Omental fat pad (tissue), 4 donors: ENCODE data around the gene CLCF1. TPM values are rescaled to one million over a fixed set of nuclear protein-coding genes. Genes with fewer than 3 reads are reported as not detected.

ENCODE experiments used
- ATAC-seq: fragments of 150-250 bp; one replicate; pipeline ENCODE4 v1.9.1; 2016; ENCODE audit warnings: mild to moderate bottlenecking, moderate library complexity; ENCODE audit not compliant: low FRiP score
- DNase-seq: peaks from one replicate; pipeline ENCODE4 v3.0.0-alpha.2; 2019; ENCODE audit warnings: low spot score
- CTCF ChIP-seq, 3 donors: fragments of 450-650 bp; IDR thresholded peaks; one replicate each; pipeline ENCODE4 v1.5.1; 2016 to 2017; ENCODE audit warnings: antibody characterized with exemption in 3 of 3, mild to moderate bottlenecking in 3 of 3, moderate library complexity in 2 of 3
- total RNA-seq, 4 donors: library from RNA; depleted of rRNA; stranded (reverse); fragments of >200 nt; gene quantifications; one replicate each; pipeline ENCODE4 v1.1.0, GENCODE V29; 2016

The CLCF1 gene
- total RNA-seq, 4 donors from 2014 or later = 4.1 to 51.4 (median 25.1) TPM

GRCh38 chr11:67349036-67349435 is 24.4 kb downstream of the CLCF1 start:
- TF ChIP-seq CTCF (IDR thresholded peaks at IDR 0.05) = no peak
- ATAC-seq = no peak
- DNase-seq = no peak

GRCh38 chr11:67347964-67348749 is 25.2 kb downstream of the CLCF1 start:
- no peak for TF ChIP-seq CTCF (IDR thresholded peaks at IDR 0.05)
- DNase-seq = no peak
- ATAC-seq = no peak

DNA sequence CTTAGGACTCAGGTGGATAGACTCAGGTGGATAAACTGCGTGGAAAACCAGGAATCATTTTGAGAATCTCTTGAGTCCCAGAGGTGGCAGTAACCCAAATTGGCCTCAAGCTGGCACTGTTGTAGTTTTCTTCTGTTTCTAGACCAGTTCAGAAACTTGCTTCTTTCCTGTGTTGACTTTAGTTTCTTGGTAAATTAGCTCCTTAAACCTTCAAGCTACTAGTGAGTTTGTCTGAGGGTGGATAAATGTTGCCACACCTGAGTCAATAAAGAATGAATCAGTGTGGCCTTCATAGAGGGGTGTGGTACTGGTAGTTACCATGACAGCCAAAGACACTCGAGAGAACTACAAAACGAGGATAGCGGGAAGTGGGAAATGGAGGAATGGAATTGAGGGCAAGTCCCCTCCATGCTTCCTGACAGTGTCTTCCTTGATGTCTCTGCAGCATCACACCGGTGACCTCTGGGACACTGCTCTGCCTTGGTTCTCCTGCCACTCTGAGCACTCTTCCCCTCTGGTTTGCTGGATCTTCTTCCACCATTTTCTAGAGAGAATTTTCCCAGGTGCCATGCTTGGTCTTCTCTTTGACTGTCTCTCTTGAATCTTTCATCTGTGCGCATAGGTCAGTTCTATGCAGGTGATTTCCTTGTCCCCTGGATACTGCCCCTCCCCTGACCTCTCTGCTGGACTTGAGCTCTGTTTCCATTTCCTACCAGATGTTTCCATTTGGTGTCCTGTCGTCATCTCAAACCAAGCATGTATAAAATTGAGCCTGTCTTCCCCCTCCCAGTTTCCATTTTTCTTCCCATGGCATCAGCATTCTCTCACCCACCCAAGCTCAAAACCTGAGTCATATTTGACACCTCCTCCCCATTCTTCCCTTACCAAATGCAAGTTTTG is 27.2 kb downstream of the CLCF1 start:
- TF ChIP-seq CTCF (IDR thresholded peaks at IDR 0.05) = no peak
- peak; percentile 51 for ATAC-seq
- DNase-seq = no peak

GRCh38 chr11:67345247-67345919 is 28.0 kb downstream of the CLCF1 start:
- DNase-seq = no peak

GRCh38 chr11:67344264-67344663 is 29.1 kb downstream of the CLCF1 start:
- no peak for TF ChIP-seq CTCF (IDR thresholded peaks at IDR 0.05)
- ATAC-seq = no peak

More at GRCh38 chr11:67345247-67345919, 28.0 kb downstream of the CLCF1 start:
- no peak for TF ChIP-seq CTCF (IDR thresholded peaks at IDR 0.05)
- ATAC-seq = no peak

DNA sequence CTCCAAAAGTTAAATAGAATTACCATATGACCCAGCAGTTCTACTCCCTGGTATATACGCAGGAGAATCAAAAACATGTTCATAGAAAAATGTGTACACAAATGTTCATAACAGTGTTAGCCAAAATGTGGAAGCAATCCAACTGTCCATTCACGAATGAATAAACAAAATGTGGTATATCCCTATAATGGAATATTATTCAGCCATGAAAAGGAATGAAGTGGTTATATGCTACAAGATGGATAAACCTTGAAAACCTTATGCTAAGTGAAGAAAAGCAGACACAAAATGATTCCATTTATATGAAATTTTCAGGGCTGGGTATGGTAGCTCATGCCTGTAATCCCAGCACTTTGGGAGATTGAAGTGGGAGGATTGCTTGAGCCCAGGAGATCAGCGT is 36.1 kb downstream of the CLCF1 start:
- DNase-seq = no peak
- TF ChIP-seq CTCF (IDR thresholded peaks at IDR 0.05) = no peak
- no peak for ATAC-seq

More at GRCh38 chr11:67344264-67344663, 29.1 kb downstream of the CLCF1 start:
- DNase-seq = no peak
